HL-60 (cell line): ENCODE results near the gene PGLYRP4.

ENCODE experiments used
- DNase-seq, 2 experiments: peaks; one replicate each; pipeline ENCODE4 v3.0.0-alpha.2; 2010 to 2020; ENCODE audit warnings: low read depth in 1 of 2, low spot score in 1 of 2
- H3K27ac ChIP-seq: fragments of 250-450 bp; sonication (Bioruptor Pico); replicated peaks from 2 replicates; pipeline ENCODE4 v1.5.1; 2020; ENCODE audit warnings: mild to moderate bottlenecking, moderate library complexity
- H3K27me3 ChIP-seq: fragments of 250-450 bp; sonication (Bioruptor Pico); 2 replicates; pipeline ENCODE4 v1.5.1; 2021; ENCODE audit warnings: mild to moderate bottlenecking, moderate library complexity; ENCODE audit not compliant: insufficient read depth, poor library complexity, severe bottlenecking
- H3K4me3 ChIP-seq: replicated peaks from 2 replicates; pipeline ENCODE4 v1.5.1; 2011; ENCODE audit warnings: mild to moderate bottlenecking, control low read depth, low read length; ENCODE audit not compliant: insufficient read depth
- GABPA ChIP-seq: IDR thresholded peaks from 2 replicates; pipeline ENCODE4 v1.6.1; 2012; ENCODE audit warnings: low read depth
- POLR2AphosphoS5 ChIP-seq: IDR thresholded peaks from 2 replicates; pipeline ENCODE4 v1.6.1; 2012; ENCODE audit warnings: low read depth
- SPI1 ChIP-seq: IDR thresholded peaks from 2 replicates; pipeline ENCODE4 v1.6.1; 2012; ENCODE audit warnings: low read depth, mild to moderate bottlenecking, borderline replicate concordance
- long read RNA-seq: library from polyadenylated mRNA; unstranded; transcript quantifications from one replicate; pipeline ENCODE4 v2.0.0, GENCODE V29; 2020
- TF ChIP-seq, protein P1 (sequence below): IDR thresholded peaks from 2 replicates; pipeline ENCODE4 v1.6.1; 2012; ENCODE audit warnings: low read depth; ENCODE audit not compliant: insufficient replicate concordance
- TF ChIP-seq, protein P2 (sequence below): IDR thresholded peaks from one replicate; pipeline ENCODE4 v1.5.1; 2011; ENCODE audit warnings: low read length, control low read depth, inconsistent platforms; ENCODE audit not compliant: insufficient read depth

PGLYRP4 gene, protein sequence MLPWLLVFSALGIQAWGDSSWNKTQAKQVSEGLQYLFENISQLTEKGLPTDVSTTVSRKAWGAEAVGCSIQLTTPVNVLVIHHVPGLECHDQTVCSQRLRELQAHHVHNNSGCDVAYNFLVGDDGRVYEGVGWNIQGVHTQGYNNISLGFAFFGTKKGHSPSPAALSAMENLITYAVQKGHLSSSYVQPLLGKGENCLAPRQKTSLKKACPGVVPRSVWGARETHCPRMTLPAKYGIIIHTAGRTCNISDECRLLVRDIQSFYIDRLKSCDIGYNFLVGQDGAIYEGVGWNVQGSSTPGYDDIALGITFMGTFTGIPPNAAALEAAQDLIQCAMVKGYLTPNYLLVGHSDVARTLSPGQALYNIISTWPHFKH
- long read RNA-seq = 0 reads

DNA sequence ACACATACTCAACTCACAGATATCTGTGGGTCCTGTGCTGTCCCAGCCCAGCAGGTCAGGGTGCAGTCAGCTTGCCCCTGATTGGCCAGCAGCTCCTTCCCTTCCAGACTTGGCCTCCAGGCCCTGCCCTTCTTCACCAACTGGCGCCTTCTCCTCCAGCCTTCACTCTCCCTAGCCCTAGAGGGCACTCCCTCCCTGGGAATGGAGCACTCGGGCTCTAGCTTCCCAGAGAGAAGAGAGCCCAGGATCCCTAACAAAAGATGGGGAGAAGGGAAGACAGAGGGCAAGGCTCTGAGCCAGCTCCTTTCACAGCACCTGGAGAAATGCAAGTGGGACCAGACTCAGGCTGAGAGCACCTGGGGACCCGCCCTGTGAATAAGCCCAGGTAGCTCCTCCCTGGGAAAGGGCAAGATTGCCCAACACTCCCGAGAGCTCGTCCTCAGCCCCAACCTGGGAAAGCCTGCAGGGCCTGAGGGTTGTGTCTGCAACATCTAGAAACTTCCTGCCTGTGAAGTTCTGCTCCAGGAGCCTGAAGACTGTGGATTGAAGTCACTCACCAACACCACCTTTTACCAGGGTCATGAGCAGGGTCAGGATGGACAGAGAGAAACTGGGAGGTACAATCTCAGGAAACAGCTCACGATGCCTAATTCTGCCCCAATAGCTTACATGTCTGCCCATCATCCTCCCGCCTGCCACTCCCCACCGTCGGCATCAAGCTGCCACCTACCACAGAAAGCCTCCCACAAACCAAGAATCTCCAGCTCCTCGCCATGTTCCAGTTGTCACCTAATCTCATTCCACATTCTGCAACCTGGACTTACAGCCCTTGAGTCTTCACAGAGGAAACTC is at the start of gene PGLYRP4:
Gene PGLYRP4 (minus strand): TSS at position 331 of the 852 bp plus-strand sequence. CDS start 909 bp downstream, outside the sequence.
- TF ChIP-seq, protein P1, sequence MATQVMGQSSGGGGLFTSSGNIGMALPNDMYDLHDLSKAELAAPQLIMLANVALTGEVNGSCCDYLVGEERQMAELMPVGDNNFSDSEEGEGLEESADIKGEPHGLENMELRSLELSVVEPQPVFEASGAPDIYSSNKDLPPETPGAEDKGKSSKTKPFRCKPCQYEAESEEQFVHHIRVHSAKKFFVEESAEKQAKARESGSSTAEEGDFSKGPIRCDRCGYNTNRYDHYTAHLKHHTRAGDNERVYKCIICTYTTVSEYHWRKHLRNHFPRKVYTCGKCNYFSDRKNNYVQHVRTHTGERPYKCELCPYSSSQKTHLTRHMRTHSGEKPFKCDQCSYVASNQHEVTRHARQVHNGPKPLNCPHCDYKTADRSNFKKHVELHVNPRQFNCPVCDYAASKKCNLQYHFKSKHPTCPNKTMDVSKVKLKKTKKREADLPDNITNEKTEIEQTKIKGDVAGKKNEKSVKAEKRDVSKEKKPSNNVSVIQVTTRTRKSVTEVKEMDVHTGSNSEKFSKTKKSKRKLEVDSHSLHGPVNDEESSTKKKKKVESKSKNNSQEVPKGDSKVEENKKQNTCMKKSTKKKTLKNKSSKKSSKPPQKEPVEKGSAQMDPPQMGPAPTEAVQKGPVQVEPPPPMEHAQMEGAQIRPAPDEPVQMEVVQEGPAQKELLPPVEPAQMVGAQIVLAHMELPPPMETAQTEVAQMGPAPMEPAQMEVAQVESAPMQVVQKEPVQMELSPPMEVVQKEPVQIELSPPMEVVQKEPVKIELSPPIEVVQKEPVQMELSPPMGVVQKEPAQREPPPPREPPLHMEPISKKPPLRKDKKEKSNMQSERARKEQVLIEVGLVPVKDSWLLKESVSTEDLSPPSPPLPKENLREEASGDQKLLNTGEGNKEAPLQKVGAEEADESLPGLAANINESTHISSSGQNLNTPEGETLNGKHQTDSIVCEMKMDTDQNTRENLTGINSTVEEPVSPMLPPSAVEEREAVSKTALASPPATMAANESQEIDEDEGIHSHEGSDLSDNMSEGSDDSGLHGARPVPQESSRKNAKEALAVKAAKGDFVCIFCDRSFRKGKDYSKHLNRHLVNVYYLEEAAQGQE = no peak
- TF ChIP-seq POLR2AphosphoS5 (no peak), GABPA (no peak), SPI1 (no peak)
- TF ChIP-seq, protein P2, sequence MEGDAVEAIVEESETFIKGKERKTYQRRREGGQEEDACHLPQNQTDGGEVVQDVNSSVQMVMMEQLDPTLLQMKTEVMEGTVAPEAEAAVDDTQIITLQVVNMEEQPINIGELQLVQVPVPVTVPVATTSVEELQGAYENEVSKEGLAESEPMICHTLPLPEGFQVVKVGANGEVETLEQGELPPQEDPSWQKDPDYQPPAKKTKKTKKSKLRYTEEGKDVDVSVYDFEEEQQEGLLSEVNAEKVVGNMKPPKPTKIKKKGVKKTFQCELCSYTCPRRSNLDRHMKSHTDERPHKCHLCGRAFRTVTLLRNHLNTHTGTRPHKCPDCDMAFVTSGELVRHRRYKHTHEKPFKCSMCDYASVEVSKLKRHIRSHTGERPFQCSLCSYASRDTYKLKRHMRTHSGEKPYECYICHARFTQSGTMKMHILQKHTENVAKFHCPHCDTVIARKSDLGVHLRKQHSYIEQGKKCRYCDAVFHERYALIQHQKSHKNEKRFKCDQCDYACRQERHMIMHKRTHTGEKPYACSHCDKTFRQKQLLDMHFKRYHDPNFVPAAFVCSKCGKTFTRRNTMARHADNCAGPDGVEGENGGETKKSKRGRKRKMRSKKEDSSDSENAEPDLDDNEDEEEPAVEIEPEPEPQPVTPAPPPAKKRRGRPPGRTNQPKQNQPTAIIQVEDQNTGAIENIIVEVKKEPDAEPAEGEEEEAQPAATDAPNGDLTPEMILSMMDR = no peak
- DNase-seq = no peak

DNA sequence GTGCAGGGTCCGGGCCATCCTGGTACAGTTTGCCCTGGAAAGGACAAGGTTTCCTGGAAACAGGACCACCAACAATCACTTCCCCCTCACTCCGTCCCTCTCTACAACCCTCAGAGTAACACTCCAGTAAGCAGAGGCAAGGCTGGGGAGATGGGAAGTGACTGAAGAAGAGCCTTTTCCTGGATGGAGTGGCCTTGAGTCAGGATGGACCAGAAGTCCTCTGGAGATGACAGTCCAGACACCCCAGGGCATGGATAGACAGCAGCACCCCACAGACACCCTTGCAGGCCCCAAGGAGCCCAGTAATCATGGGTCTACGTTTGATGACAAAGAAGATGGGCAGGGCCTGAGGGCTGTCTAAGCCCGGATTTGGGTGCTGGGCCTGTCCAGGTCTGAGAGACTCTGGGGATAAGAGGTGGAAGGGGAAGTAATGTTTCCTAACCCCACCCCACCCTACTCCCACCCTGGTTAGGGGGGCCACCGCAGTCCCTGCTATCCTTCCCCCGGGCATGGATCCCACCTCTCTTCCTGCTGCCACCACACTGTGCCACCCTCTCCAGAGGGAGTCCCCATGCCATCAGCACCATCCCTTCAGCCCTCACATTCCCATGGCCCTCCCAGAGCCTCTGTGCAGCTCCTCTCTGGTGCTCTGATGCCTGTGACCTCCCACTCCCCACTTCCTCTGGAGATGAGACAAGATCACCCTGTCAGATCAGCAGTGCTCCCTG is 49.4 kb upstream of the PGLYRP4 start:
- H3K4me3 ChIP-seq = no peak overlapping the region
- H3K27me3 ChIP-seq = no peaks in the 10 kb centered on the region
- DNase-seq = no peak
- TF ChIP-seq, protein P2 = no peak
- TF ChIP-seq POLR2AphosphoS5 (no peak), GABPA (no peak), SPI1 (no peak)
- TF ChIP-seq, protein P1 = no peak
- no peak overlapping the region for H3K27ac ChIP-seq

More for the DNA sequence above, at the start of gene PGLYRP4:
- no peak within 1 kb of the TSS for H3K4me3 ChIP-seq
- no peaks in the 10 kb centered on the region for H3K27me3 ChIP-seq
- no peak within 1 kb of the TSS for H3K27ac ChIP-seq

DNA sequence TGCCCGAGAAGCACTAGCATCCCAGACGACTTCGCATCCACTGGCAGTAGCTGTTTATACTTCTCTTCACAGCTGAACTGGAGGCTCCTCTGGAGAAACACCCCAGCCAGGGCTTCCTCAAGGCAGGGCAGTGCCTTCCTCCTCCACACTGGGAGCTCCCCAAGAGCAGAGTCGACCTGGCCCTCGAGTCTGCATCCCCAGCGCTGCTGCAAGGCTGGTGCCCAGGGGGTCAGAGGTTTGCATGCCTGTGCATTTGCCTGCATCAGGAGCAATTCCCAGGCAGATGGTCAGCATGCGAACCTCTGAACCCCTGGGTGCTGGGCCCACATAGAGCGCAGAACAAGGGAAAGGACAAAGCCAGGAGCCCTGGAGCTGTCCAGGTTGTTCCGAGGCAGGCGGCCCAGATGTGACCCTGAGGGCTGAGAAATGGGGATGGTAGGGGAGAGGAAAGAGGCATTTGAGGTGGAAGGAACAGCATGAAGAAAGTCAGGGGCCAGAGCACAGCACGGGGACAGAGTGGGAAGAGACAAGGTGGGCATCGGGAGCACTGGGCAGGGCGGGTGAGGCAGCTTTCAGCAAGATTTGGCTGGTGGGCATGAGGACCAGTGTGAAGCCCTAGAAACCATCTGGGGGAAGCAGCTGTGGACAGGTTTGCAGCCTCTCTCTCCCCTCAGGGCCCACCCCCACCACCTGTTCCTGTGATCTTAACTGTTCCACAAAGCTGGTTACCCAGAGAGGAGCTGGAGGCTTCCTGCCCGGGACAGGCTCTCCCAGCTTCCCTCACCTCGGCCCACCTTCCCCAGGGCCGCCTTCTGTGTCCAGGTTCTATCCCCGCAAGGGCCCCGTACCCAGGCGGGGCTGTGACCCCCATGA is 48.6 kb upstream of the PGLYRP4 start:
- TF ChIP-seq, protein P1 = no peak
- TF ChIP-seq POLR2AphosphoS5 (no peak), GABPA (no peak)

More for the DNA sequence above, 48.6 kb upstream of the PGLYRP4 start:
- no peak overlapping the region for H3K4me3 ChIP-seq
- DNase-seq = no peak
- no peak overlapping the region for H3K27ac ChIP-seq
- H3K27me3 ChIP-seq = no peaks in the 10 kb centered on the region
